AG10803 (cell line): Measurements from ENCODE around the gene CDC5L.
"Not testable (repeated sequence)": the region's sequence is repeated elsewhere in the genome, so short reads cannot be mapped to it uniquely, and the experiment has no call there.

Experiments
- DNase-seq: peaks from one replicate; pipeline ENCODE4 v3.0.0; 2010; ENCODE audit warnings: low read depth
- H3K4me3 ChIP-seq: 2 replicates; pipeline ENCODE4 v1.5.1; 2011; ENCODE audit warnings: mild to moderate bottlenecking, low read length, control low read depth
- TF ChIP-seq, protein P1 (sequence below): conservative IDR thresholded peaks from 2 replicates; pipeline ENCODE4 v1.5.1; 2011; ENCODE audit warnings: mild to moderate bottlenecking, low read length, control low read depth, inconsistent platforms

The CDC5L gene

GRCh38 chr6:44342052-44342451 is 45.5 kb upstream of the CDC5L start:
- DNase-seq: peak; percentile 5
- H3K4me3 ChIP-seq: no peak overlapping the region
- TF ChIP-seq, protein P1, sequence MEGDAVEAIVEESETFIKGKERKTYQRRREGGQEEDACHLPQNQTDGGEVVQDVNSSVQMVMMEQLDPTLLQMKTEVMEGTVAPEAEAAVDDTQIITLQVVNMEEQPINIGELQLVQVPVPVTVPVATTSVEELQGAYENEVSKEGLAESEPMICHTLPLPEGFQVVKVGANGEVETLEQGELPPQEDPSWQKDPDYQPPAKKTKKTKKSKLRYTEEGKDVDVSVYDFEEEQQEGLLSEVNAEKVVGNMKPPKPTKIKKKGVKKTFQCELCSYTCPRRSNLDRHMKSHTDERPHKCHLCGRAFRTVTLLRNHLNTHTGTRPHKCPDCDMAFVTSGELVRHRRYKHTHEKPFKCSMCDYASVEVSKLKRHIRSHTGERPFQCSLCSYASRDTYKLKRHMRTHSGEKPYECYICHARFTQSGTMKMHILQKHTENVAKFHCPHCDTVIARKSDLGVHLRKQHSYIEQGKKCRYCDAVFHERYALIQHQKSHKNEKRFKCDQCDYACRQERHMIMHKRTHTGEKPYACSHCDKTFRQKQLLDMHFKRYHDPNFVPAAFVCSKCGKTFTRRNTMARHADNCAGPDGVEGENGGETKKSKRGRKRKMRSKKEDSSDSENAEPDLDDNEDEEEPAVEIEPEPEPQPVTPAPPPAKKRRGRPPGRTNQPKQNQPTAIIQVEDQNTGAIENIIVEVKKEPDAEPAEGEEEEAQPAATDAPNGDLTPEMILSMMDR: no peak

- TF ChIP-seq, protein P1: no peak
- DNase-seq: no peak
- H3K4me3 ChIP-seq: no peak within 1 kb of the TSS
Observed at GRCh38 chr6:44342489-44342888, 45.0 kb upstream of the CDC5L start, which contains the start of gene SPATS1. Gene SPATS1 (plus strand): TSS chr6:44342650. CDS start chr6:44343096, 446 bp downstream.

- DNase-seq, H3K4me3 ChIP-seq: not testable (repeated sequence)
Observed at GRCh38 chr6:44346818-44347217, 40.7 kb upstream of the CDC5L start.

DNA sequence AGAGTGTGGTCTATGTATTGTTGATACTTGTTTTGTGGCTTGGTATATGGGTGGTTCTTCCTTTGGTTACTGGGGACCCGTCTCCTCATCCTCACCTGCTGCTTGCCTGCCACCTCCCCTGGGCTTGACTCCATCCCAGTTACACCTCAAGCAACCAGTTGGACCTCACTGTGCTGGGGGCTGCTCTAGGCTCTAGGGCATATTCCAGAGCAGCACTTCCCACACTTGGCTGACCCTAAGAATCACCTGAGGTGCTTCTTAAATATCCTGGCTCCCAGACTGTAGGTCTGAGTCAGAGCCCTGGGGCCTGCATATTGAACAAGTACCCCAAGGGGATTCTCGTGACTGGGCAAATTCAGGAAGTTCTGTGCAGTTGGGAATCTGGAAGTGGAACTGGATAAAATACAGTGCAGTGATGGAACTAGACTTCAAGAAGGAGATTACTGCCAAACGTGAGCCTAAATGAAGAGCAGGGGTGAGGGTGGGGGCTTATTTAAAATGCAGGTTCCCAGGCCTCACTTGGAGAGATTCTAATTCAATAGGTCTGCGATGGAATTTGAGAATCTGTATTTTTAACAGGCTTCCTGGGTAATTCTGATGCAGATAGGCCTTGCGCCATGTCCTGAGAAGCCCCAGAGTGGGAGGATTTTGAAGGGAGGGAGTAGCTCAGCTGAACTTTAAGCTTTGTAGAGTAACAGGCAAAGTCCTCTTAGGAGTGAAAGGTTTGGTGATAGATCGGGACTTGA is 37.4 kb upstream of the CDC5L start:
- no peak for DNase-seq
- TF ChIP-seq, protein P1: no peak
- H3K4me3 ChIP-seq: no peak overlapping the region

DNA sequence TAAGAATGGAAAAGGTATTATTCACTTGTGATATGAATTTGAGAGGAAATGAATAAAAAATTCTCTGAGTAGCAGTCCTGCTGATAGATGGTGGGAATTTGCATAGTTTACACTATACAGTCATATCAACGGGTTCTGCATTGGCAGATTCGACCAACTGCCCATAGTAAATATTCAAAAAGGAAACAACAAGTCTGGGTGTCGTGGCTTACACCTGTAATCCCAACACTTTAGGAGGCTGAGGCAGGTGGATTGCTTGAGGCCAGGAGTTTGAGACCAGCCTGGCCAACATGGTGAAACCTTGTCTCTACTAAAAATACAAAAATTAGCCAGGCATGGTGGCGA is 36.9 kb upstream of the CDC5L start:
- DNase-seq, H3K4me3 ChIP-seq: not testable (repeated sequence)

- H3K4me3 ChIP-seq: no peak overlapping the region
- no peak for DNase-seq
- TF ChIP-seq, protein P1: no peak
Observed at GRCh38 chr6:44352259-44352658, 35.2 kb upstream of the CDC5L start.

GRCh38 chr6:44353336-44353735 is 34.2 kb upstream of the CDC5L start:
- TF ChIP-seq, protein P1: no peak
- no peak for DNase-seq

DNA sequence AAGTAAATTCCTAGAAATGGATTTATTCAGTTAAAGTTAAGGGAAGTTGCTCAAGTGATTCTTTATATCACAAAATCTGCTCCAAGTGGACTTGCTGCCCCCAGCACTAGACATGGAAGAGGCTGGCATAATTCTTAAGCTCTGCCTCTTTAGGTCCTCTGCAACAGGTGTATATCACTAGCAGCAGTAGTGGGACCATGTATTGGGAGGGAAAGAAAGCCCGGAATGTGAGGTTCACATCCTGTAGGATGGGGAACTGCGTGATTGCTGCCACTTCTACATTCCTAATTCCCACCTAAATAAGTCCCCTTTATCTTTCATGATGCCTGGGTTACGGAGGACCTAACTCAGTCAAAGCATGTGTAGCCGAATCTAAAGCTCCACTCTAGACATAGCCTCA is 31.9 kb upstream of the CDC5L start:
- no peak for DNase-seq
- TF ChIP-seq, protein P1: no peak

More at GRCh38 chr6:44353336-44353735, 34.2 kb upstream of the CDC5L start:
- no peak overlapping the region for H3K4me3 ChIP-seq

More for the DNA sequence above, 31.9 kb upstream of the CDC5L start:
- H3K4me3 ChIP-seq: no peak overlapping the region
